H1 (cell line): ENCODE data around the gene CPXM2. TPM values are rescaled to one million over a fixed set of nuclear protein-coding genes. Genes with fewer than 3 reads are reported as not detected.

Experiments
- CBX5 ChIP-seq: fragments of 300-800, 300-1000 bp; sonication (generic); IDR thresholded peaks from 2 replicates; pipeline ENCODE4 v1.7.1; 2016; ENCODE audit warnings: antibody characterized with exemption, low read length, low read depth
- CEBPB ChIP-seq: IDR thresholded peaks from 2 replicates; pipeline ENCODE4 v1.6.1; 2012; ENCODE audit warnings: low read depth, low read length
- CHD7 ChIP-seq: fragments of 300-600 bp; sonication (generic); IDR thresholded peaks from 2 replicates; pipeline ENCODE4 v1.7.1; 2012; ENCODE audit warnings: low read length, moderate library complexity, mild to moderate bottlenecking, inconsistent platforms; ENCODE audit not compliant: insufficient replicate concordance
- E2F6 ChIP-seq: IDR thresholded peaks from 2 replicates; pipeline ENCODE4 v1.6.1; 2012; ENCODE audit warnings: inconsistent platforms
- EGR1 ChIP-seq: IDR thresholded peaks from 2 replicates; pipeline ENCODE4 v1.6.1; 2011; ENCODE audit warnings: low read depth, low read length, borderline replicate concordance
- KDM5A ChIP-seq: fragments of 200-600 bp; IDR thresholded peaks from 2 replicates; pipeline ENCODE4 v1.7.1; 2012; ENCODE audit warnings: mild to moderate bottlenecking, low read length, inconsistent platforms, mixed read lengths
- PHF8 ChIP-seq: fragments of 200-600 bp; sonication (generic); conservative IDR thresholded peaks from 2 replicates; pipeline ENCODE4 v1.7.1; 2012; ENCODE audit warnings: low read depth, mild to moderate bottlenecking, inconsistent platforms, low read length, moderate library complexity
- POLR2AphosphoS5 ChIP-seq: IDR thresholded peaks from 2 replicates; pipeline ENCODE4 v1.6.1; 2011; ENCODE audit warnings: low read depth, low read length
- RAD21 ChIP-seq, 2 experiments: IDR thresholded peaks in 1 of 2; conservative IDR thresholded peaks in 1 of 2; 2 replicates each; pipeline ENCODE4 v1.6.1; 2011; ENCODE audit warnings: low read depth in 2 of 2, low read length in 2 of 2, improper control_type of control experiment in 1 of 2, inconsistent platforms in 1 of 2, mild to moderate bottlenecking in 1 of 2, moderate library complexity in 1 of 2
- SIRT6 ChIP-seq: IDR thresholded peaks from one replicate; pipeline ENCODE4 v1.7.1; 2012; ENCODE audit warnings: low read length, inconsistent platforms
- SP1 ChIP-seq: IDR thresholded peaks from 2 replicates; pipeline ENCODE4 v1.6.1; 2011; ENCODE audit warnings: low read depth, low read length
- TEAD4 ChIP-seq: IDR thresholded peaks from 2 replicates; pipeline ENCODE4 v1.6.1; 2012; ENCODE audit warnings: low read depth, low read length, inconsistent platforms, mixed read lengths
- polyA plus RNA-seq, 7 experiments: library from polyadenylated mRNA; depleted of rRNA in 3 of 7; stranded (reverse) in 5 of 7; unstranded in 2 of 7; fragments of >200 nt in 5 of 7; fragments of 200-250 nt in 2 of 7; gene quantifications; 1 replicate in 5 of 7; 2 replicates in 1 of 7; 4 replicates in 1 of 7; pipeline versions ENCODE4 v1.2.1 to v1.2.3, GENCODE V29; 2011 to 2013; ENCODE audit warnings: missing spikeins in 2 of 7, mixed read lengths in 2 of 7
- total RNA-seq: library from RNA; stranded (reverse); fragmentation: NEBNext Ultra II Directional; extraction: Animal tissue kit (Norgen Biotek cat#: 25700); gene quantifications from 2 replicates; pipeline ENCODE4 v1.2.1, GENCODE V29; 2021

Gene CPXM2
- total and polyA plus RNA-seq, 2 of the 8 experiments (the other 6 are each of a cell fraction or from before 2014, with no cell fraction given) = 2.4 to 2.9 TPM

GRCh38 chr10:123831259-123831658, 60.3 kb downstream of the CPXM2 start (continued):
- no peak for TF ChIP-seq CHD7
- no peak for TF ChIP-seq TEAD4
- TF ChIP-seq EGR1 = no peak
- TF ChIP-seq POLR2AphosphoS5 = no peak
- no peak for TF ChIP-seq KDM5A
- no peak for TF ChIP-seq E2F6
- no peak for TF ChIP-seq CEBPB
- no peak for TF ChIP-seq RAD21 (IDR thresholded peaks at IDR 0.05 in 1 of 2, conservative IDR thresholded peaks at IDR 0.05 in 1 of 2; ENCODE audit: low read depth in 2 of 2, low read length in 2 of 2)
- TF ChIP-seq SP1 = no peak
- TF ChIP-seq CBX5 = no peak
- TF ChIP-seq SIRT6 = no peak
- TF ChIP-seq PHF8 = no peak
